Cerebellar cortex (tissue), 1 donor: ENCODE results near the gene ESR1.

ENCODE experiments used
- DNase-seq: peaks from one replicate; pipeline ENCODE4 v3.0.0-alpha.2; 2015; ENCODE audit warnings: low spot score

ESR1 gene

GRCh38 chr6:151807513-151808370 is at the start of gene ESR1:
Gene ESR1, plus strand, starts transcription at chr6:151807682. Its CDS starts 231 bp downstream, at chr6:151807913.
- no peak for DNase-seq

GRCh38 chr6:151760486-151760885 is 47.0 kb upstream of the ESR1 start:
- no peak for DNase-seq

GRCh38 chr6:151761851-151762250 is 45.6 kb upstream of the ESR1 start:
- DNase-seq, result no peak

- DNase-seq, result no peak
Observed at GRCh38 chr6:151762817-151763216, 44.7 kb upstream of the ESR1 start.

- DNase-seq, result no peak
Observed at GRCh38 chr6:151763303-151763702, 44.2 kb upstream of the ESR1 start.

- peak; percentile 31 for DNase-seq
Observed at GRCh38 chr6:151763938-151764680, 43.4 kb upstream of the ESR1 start.

GRCh38 chr6:151765444-151765886 is 42.0 kb upstream of the ESR1 start:
- peak; percentile 67 for DNase-seq

- no peak for DNase-seq
Observed at GRCh38 chr6:151772446-151772845, 35.0 kb upstream of the ESR1 start.

- no peak for DNase-seq
Observed at GRCh38 chr6:151773382-151773781, 34.1 kb upstream of the ESR1 start.

GRCh38 chr6:151782560-151782959 is 24.9 kb upstream of the ESR1 start:
- no peak for DNase-seq

GRCh38 chr6:151783692-151784091 is 23.8 kb upstream of the ESR1 start:
- DNase-seq, result no peak

GRCh38 chr6:151784441-151785214 is 22.9 kb upstream of the ESR1 start:
- no peak for DNase-seq

GRCh38 chr6:151796842-151797530 is 10.5 kb upstream of the ESR1 start:
- DNase-seq, result no peak

- no peak for DNase-seq
Observed at GRCh38 chr6:151803743-151804142, 3.7 kb upstream of the ESR1 start.

- DNase-seq, result no peak
Observed at GRCh38 chr6:151804585-151805285, 2.7 kb upstream of the ESR1 start.

- DNase-seq, result no peak
Observed at GRCh38 chr6:151805286-151805840, 2.1 kb upstream of the ESR1 start.

GRCh38 chr6:151806757-151807512 is 547 bp upstream of the ESR1 start:
- DNase-seq, result no peak

- DNase-seq, result no peak
Observed at GRCh38 chr6:151808371-151809241, 1.1 kb downstream of the ESR1 start.

- DNase-seq, result no peak
Observed at GRCh38 chr6:151811081-151811480, 3.6 kb downstream of the ESR1 start.
